ENCODE data around the gene GRIFIN. TPM values are rescaled to one million over a fixed set of nuclear protein-coding genes. Genes with fewer than 3 reads are reported as not detected.

Gene GRIFIN
- total and polyA plus RNA-seq, 3 donors from 2014 or later = not detected

GRCh38 chr7:2466675-2467074 lies 9.5 kb downstream of the GRIFIN start:
- Histone ChIP-seq H3K4me3 (no peak overlapping the region), H3K27ac (no peak overlapping the region), H3K36me3 (ENCODE audit: low read depth, missing control alignments) (no peaks in the 10 kb centered on the region), H3K9me3 (no peaks in the 10 kb centered on the region), H3K27me3 (no peaks in the 10 kb centered on the region), H3K4me1 (no peaks in the 10 kb centered on the region)
- intact Hi-C loops (cut with DNase I; ENCODE audit: low total_unique reads) = no loop called here
- DNase-seq = no peak
- TF ChIP-seq POLR2A (IDR thresholded peaks at IDR 0.05) (no peak), CTCF (IDR thresholded peaks at IDR 0.05) (no peak)
- 89 to 94% methylated on average over 10 of the region's 10 CpGs for WGBS, 2 donors

GRCh38 chr7:2465928-2466327 lies 10.3 kb downstream of the GRIFIN start:
- no peak overlapping the region for H3K27ac ChIP-seq
- TF ChIP-seq POLR2A (IDR thresholded peaks at IDR 0.05) = no peak
- no peak for TF ChIP-seq CTCF (IDR thresholded peaks at IDR 0.05)
- WGBS, 2 donors = 82 to 86% methylated on average over 11 to 12 of the region's 12 CpGs
- intact Hi-C loops (cut with DNase I; ENCODE audit: low total_unique reads) = no loop called here
- H3K4me1 ChIP-seq = no peaks in the 10 kb centered on the region
- H3K36me3 ChIP-seq (ENCODE audit: low read depth, missing control alignments) = no peaks in the 10 kb centered on the region
- no peak overlapping the region for H3K4me3 ChIP-seq
- no peaks in the 10 kb centered on the region for H3K27me3 ChIP-seq
- DNase-seq = no peak
- no peaks in the 10 kb centered on the region for H3K9me3 ChIP-seq

GRCh38 chr7:2462731-2463130 lies 13.5 kb downstream of the GRIFIN start:
- intact Hi-C loops (cut with DNase I; ENCODE audit: low total_unique reads) = no loop called here
- DNase-seq = no peak

GRCh38 chr7:2461268-2462026 lies 14.8 kb downstream of the GRIFIN start:
- no peak for TF ChIP-seq CTCF (IDR thresholded peaks at IDR 0.05)
- H3K27ac ChIP-seq = no peak overlapping the region
- DNase-seq = no peak
- no peak overlapping the region for H3K4me3 ChIP-seq
- H3K4me1 ChIP-seq = no peaks in the 10 kb centered on the region
- no peaks in the 10 kb centered on the region for H3K9me3 ChIP-seq
- 88 to 91% methylated on average over 11 to 15 of the region's 15 CpGs for WGBS, 2 donors
- H3K36me3 ChIP-seq (ENCODE audit: low read depth, missing control alignments) = no peaks in the 10 kb centered on the region
- H3K27me3 ChIP-seq = no peaks in the 10 kb centered on the region
- intact Hi-C loops (cut with DNase I; ENCODE audit: low total_unique reads) = no loop called here

More at GRCh38 chr7:2462731-2463130, 13.5 kb downstream of the GRIFIN start:
- H3K36me3 ChIP-seq (ENCODE audit: low read depth, missing control alignments) = no peaks in the 10 kb centered on the region
- 90% methylated on average over 3 of the region's 3 CpGs for WGBS, 2 donors
- H3K27me3 ChIP-seq = no peaks in the 10 kb centered on the region
- H3K9me3 ChIP-seq = no peaks in the 10 kb centered on the region
- no peak for TF ChIP-seq CTCF (IDR thresholded peaks at IDR 0.05)
- TF ChIP-seq POLR2A (IDR thresholded peaks at IDR 0.05) = no peak
- H3K4me1 ChIP-seq = no peaks in the 10 kb centered on the region
- H3K27ac ChIP-seq = no peak overlapping the region
- H3K4me3 ChIP-seq = no peak overlapping the region

- Histone ChIP-seq H3K9me3 (no peaks in the 10 kb centered on the region), H3K4me3 (no peak overlapping the region), H3K36me3 (ENCODE audit: low read depth, missing control alignments) (no peaks in the 10 kb centered on the region), H3K4me1 (no peaks in the 10 kb centered on the region), H3K27me3 (no peaks in the 10 kb centered on the region), H3K27ac (no peak overlapping the region)
- TF ChIP-seq POLR2A (IDR thresholded peaks at IDR 0.05) (no peak), CTCF (IDR thresholded peaks at IDR 0.05) (no peak)
- no peak for DNase-seq
- whole genome bisulfite sequencing, 2 donors = 90% methylated on average over 6 of the region's 6 CpGs; no CpG with 5 or more reads in 1 of the 2 donors
- intact Hi-C loops (cut with DNase I; ENCODE audit: low total_unique reads) = no loop called here
Measured at GRCh38 chr7:2460641-2461040, 15.6 kb downstream of the GRIFIN start.

Measured in testis (tissue), 3 donors.